Measurements from ENCODE around the gene URM1.
A peak's percentile ranks its signal among the peaks of the same experiment; 100 is the strongest.
"Not testable (repeated sequence)": the region's sequence is repeated elsewhere in the genome, so short reads cannot be mapped to it uniquely, and the experiment has no call there.

The URM1 gene

DNA sequence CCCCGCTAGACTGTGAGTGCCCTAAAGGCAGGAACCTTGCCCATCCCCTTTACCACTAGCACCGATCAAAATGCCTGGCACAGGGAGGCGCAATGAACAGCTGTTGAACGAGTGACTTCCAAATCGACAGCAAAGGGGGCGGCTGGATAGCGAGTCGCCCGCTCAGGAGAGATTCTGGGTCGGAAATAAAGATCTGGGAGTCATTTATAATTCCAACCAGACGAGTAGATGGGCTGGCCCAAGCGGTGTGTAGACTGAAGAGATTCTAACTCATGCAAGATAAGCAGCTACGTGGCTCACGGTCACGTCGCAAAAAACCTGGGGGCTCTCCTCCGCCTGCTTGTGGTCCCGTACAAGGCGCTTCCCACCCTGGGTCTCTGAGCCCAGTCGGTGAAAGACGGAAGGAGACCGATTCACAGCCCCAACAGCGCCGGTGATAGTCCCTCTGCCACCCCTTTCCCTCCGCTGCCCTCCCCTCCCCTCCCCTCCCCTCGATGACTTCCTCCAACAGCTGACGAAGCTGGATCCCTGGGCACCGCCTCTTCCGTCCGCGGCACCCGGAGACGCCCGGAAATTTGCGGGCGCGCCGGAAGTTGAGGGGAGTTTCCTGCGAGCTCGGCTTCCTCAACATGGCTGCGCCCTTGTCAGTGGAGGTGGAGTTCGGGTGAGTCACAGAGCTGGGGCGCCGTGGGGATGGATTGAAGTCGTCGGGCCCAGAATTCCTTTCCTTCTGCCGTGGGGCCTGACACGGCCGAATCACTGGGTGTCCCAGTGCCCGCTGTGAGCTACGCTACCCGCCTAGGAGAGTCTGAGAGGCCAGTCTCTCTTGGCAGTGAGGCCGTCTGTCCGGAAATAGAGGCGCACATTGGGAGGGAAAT lies at the start of gene URM1:
Gene URM1, plus strand, starts transcription at position 623 of the 878 bp plus-strand sequence. Its CDS starts 7 bp downstream, at position 630.
- peak; percentile 80 for DNase-seq (ENCODE audit: low read depth)
- peak within 1 kb of the TSS; percentile 97 for H3K4me3 ChIP-seq (ENCODE audit: low read depth, low read length)

DNA sequence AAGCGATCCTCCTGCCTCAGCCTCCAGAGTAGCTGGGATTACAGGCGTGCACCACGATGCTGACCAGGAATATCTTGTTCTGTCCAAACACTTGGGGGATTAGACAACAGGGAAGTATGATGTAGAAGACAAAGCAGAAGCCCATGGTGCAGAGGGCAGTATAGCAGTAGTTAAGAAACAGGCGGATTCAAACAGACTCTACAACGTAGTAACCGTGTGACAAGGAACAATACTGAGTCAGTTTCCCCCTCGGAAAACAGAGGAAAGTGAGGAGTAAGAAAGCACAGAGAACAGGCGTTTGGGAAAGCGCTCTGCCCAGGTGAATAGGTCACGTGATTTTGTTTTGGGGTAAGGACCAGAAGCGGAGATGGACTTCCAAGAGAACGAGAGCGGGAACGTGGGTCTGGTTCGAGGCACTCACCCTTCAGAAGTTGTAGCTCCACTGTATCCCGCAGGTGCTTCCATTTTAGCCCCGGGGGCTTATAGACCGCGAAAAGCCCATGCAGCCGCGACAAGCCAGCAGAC lies 49.2 kb upstream of the URM1 start:
- H3K4me3 ChIP-seq (ENCODE audit: low read depth, low read length), result peak overlapping the region; percentile 71
- no peak for DNase-seq (ENCODE audit: low read depth)

DNA sequence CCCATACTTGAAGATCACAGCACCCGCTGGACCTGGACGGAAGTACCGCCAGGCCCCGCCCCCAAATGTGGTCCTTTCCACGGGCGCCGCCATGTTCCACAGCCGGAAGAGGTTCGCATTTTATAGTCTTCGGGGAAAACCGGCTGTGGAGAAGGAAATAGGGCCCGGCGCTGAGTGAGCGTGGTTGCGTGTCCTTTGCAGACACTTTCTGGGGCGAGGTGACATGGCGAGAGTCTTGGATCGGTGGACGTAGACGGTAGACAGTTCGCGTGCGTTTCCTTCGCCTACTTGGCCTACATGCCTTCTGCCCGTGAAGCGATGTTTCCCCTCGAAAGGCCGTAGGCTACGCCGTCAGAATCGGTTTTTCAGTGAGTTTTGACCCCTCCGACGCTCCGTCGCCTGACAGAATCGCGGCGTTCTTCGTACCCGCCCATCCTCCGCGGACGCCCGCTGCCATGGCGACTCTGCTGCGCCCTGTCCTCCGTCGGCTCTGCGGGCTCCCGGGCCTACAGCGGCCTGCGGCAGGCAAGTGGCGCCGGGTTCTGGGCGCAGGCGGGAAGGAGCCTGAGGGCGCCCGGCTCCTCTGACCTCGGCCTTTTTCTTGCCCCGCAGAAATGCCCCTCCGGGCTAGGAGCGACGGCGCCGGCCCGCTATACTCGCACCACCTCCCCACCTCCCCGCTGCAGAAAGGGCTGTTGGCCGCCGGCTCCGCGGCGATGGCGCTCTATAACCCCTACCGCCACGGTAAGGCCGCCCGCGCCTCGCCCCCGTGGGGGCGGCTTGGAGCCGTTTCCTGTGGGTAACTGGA lies 48.6 kb upstream of the URM1 start, which contains the start of the genes COQ4 and TRUB2:
Gene COQ4, plus strand, starts transcription at position 436 of the 808 bp plus-strand sequence. Its CDS starts 20 bp downstream, at position 456.
Gene TRUB2, minus strand, starts transcription at position 44 of the 808 bp plus-strand sequence. Its CDS starts 39 bp downstream, at position 5.
- peak within 1 kb of the TSS; percentile 71 for H3K4me3 ChIP-seq (ENCODE audit: low read depth, low read length)
- DNase-seq (ENCODE audit: low read depth), result peak; percentile 83

DNA sequence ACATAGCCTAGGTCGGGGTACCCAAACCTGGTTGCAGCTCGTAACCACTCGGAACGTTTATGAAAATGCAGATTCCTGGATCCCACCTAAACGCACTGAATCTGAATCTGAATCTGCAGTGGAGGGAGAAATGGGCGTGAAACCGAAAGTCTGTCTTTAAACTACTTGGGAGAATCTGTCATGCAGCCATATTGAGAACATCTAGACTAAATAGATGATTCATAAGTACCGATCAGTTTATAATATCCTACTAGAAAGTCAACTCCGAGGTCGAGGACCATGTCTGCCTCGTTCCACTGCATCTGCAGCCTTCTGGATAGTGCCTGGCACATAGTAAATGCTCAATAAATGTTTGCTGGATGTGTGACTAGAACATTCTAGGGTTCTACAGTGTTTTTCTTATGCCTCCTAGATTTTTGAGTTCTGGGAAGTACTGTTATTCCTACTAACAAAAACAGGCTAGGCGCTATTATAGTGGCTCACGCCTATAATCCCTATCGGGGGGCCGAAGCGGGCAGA lies 47.9 kb upstream of the URM1 start:
- no peak for DNase-seq (ENCODE audit: low read depth)
- peak overlapping the region; percentile 71 for H3K4me3 ChIP-seq (ENCODE audit: low read depth, low read length)

DNA sequence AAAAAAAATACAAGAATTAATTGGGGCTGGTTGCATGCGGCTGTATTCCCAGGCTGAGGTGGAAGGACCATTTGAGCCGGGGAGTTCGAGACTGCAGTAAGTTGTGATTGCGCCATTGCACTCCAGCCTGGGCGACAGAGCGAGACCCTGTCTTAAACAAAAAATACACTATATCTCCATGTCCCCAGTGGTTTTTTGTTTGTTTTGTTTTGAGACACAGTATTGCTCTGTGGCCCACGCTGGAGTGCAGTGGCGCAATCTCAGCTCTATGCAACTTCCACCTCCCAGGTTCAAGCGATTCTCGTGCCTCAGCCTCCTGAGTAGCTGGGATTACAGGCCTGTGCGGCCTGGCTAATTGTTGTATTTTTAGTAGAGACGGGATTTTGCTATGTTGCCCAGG lies 47.4 kb upstream of the URM1 start:
- DNase-seq (ENCODE audit: low read depth), result no peak
- H3K4me3 ChIP-seq (ENCODE audit: low read depth, low read length), result peak overlapping the region; percentile 71

DNA sequence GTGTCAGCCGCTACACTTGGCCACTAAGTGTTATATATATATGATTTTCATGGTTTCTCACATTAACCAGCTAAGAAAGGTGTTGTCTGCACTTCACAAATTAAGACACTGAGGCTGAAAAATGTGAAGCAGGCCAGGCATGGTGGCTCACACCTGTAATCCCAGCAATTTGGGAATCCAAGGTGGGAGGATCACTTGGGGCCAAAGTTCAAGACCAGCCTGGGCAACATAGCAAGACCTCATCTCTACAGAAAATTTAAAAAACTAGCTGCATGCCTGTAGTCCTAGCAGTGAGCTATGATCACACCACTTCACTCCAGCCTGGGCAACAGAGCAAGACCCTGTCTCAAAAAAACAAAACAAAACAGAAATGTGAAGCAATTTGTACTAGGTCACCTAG lies 46.8 kb upstream of the URM1 start:
- no peak overlapping the region for H3K4me3 ChIP-seq (ENCODE audit: low read depth, low read length)
- no peak for DNase-seq (ENCODE audit: low read depth)

DNA sequence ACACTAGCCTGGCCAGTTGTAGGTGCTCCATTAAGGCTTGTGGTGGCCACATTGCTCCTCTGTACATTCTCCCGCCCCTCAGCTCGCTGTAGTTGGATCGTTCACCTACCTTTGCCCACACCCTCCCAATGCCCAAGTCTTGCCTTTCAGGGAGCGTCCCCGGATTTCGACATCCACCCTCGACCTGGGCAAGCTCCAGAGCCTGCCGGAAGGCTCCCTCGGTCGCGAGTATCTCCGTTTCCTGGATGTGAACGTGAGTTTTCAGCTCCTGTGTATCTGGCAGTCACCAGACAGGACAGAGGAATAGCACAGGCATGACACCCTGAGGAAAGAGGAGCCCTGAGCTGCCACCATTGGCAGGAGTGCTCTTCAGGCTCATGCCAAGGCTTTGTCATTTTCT lies 45.5 kb upstream of the URM1 start:
- DNase-seq (ENCODE audit: low read depth), result no peak
- no peak overlapping the region for H3K4me3 ChIP-seq (ENCODE audit: low read depth, low read length)

DNA sequence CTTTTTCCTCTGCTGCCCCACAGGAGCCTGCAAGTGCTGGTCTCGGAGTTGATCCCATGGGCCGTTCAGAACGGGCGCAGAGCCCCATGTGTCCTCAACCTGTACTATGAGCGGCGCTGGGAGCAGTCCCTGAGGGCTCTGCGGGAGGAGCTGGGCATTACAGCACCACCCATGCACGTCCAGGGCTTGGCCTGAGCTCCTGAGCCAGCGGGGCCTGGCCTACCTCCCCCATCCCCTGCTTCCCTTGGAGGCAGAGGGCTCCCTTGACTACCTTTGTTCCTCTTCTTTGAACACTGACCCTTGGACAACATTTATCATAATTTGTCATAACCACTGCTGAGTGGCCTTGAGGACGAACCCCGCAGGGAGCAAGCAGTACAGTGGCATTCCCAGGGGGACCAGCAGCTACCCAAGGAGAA lies 37.7 kb upstream of the URM1 start:
- H3K4me3 ChIP-seq (ENCODE audit: low read depth, low read length), result no peak overlapping the region
- DNase-seq (ENCODE audit: low read depth), result no peak

DNA sequence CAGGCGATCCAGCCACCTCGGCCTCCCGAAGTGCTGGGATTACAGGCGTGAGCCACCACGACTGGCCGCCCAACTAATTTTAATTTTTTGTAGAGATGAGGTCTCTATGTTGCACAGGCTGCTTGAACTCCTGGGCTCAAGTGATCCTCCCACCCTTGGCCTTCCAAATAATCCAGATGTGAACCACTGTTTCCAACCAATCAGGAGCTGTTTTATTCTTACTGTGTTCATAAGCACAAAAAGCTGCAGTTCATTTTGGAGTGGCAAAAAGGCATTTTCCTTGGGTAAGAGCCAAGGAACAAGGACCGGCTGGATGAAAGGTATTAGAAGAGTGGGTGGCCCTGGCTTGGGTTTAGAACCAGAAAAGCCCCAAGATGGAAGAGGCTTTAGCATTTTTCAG lies 36.0 kb upstream of the URM1 start:
- no peak overlapping the region for H3K4me3 ChIP-seq (ENCODE audit: low read depth, low read length)
- DNase-seq (ENCODE audit: low read depth), result no peak

DNA sequence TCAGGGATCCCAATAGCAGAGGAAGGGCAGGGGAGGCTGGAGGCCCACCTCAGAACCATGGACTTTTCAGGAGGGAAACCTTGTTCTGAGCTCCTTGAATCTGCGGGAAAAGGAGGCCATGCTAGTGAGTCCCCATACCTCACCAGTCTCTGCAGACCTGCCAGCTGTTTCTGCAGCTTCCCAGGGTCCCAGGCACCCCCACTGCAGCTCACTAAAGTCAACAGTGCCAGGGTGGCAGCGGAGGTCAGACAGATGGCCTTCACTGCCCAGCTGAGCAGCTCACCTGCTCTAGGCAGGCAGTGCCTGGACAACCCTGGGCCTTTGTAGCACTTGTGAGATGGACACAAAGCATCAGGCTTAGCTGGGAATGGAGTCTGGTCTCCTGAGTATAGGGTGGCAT lies 35.3 kb upstream of the URM1 start:
- no peak for DNase-seq (ENCODE audit: low read depth)
- no peak overlapping the region for H3K4me3 ChIP-seq (ENCODE audit: low read depth, low read length)

DNA sequence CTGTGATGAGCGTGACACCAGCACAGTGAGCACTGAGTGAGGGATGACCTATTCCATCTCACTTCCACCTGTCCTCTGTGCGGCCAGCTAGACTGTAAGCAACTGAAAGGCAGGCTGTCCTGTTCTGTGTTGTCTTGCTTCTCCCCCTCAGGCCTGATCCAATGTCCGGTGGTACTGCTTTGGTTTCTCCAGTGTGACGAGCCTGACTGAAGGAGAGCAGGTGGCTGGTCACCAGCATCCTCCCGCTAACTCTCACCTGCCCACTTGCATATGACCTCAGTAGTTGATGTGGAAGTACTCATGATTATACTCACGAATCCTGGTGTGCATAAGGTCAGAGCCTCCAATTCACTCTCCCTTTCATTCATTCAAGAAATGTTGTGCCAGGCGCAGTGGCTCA lies 33.2 kb upstream of the URM1 start:
- no peak overlapping the region for H3K4me3 ChIP-seq (ENCODE audit: low read depth, low read length)
- no peak for DNase-seq (ENCODE audit: low read depth)

DNA sequence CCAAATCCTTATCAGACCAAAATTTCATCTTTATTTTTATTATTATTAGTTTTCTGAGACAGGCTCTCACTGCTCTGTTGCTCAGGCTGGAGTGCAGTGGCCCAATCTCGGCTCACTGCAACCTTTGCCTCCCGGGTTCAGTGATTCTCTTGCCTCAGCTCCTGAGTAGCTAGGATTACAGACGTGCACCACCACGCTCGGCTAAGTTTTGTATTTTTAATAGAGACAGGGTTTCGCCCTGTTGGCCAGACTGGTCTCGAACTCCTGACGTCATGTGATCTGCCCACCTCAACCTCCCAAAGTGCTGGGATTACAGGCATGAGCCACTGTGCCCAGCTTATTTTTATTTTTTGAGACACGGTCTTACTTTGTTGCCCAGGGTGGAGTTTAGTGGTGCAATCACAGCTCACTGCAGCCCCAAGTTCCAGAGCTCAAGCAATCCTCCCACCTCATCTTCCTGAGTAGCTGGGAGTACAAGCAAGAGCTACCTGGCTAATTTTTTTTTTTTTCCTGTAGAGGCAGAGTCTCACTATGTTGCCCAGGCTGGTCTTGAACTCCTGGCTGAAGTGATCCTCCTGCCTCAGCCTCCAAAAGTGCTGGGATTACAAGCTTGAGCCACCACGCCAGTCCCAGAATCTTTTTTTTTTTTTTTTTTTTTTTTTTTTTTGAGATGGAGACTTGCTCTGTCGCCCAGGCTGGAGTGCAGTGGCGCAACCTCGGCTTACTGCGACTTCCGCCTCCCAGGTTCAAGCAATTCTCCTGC lies 32.1 kb upstream of the URM1 start:
- not testable (repeated sequence) for H3K4me3 ChIP-seq (ENCODE audit: low read depth, low read length); DNase-seq (ENCODE audit: low read depth)

DNA sequence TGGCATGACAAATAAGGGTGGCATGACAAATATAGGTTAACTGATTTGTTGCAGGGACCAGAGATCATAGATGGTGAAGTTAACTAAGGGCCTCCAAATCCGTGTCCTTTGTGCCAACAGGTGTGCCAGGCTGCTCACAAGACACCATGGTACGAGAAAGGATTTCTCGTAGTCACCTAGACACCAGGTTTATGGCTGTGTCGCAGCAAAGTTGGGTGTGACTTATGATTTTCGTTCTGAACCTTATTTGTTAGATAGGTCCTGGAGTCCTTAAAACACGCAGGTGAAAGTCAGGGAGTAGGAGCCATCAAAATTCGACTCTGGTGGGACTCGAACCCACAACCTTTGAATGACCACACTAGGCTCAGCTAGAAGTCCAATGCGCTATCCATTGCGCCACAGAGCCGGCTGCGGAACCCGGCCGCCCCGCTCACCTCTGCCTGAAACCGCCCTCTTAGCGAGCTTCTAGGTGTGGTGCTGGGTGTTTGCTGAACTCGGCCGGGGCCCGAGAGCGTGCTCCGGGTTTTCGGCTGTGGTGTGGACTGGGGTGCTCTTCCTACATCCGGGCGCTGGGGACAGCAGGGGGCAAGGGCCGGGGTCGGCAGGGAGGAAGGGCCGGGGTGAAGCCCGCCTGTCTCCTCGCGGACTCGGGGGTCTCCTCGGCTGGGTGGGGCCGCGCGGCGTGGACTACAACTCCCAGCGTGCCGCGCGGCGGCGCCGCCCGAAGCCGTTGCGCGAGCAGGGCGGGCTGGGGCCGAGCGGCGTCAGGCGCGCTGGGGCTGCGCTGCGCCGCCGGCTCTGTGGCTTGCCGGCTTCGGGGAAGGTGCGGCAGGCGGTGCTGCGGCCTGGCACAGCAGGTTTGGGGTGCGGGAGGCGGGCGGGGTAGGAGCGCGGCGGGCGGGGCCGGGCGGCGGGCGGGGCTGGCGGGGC lies 31.1 kb upstream of the URM1 start, which contains the start of gene SLC27A4:
Gene SLC27A4, plus strand, starts transcription at position 767 of the 930 bp plus-strand sequence. CDS start 2,606 bp downstream, outside the sequence.
- no peak for DNase-seq (ENCODE audit: low read depth)
- H3K4me3 ChIP-seq (ENCODE audit: low read depth, low read length), result peak within 1 kb of the TSS; percentile 88

DNA sequence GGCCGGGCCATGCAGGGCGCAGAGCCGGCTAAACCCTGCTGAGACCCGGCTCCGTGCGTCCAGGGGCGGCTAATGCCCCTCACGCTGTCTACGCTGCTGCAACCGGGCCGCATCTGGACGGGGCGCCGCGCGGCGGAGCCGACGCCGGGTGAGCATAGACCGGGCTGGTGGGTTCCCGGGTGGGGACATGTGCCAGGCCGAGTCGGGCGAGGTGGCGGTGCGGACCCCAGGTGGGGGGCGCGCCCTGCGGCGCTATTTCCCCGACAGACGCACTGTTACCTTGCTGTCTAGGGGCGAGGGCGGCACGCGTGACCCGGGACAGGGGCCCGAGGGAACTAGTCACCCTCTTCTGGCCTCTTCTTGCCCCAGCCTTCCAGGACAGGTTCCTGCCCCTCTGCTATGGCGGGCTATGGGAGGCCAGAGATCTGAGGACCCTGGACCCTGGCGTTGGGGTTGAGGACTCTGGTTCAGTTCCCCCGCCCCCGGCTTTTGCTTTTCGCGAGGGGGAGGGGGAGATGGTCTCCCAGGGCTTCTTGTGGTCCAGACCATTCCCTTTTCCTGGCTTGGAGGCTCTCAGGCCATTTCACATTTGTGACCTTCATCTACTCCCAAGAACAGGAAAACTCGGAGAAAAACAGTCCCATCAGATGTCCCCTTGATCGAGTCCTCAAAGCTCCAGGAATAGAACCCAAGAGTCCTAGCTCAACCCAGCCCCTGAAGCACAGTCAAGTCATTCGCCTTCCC lies 30.3 kb upstream of the URM1 start:
- H3K4me3 ChIP-seq (ENCODE audit: low read depth, low read length), result peak overlapping the region; percentile 88
- DNase-seq (ENCODE audit: low read depth), result no peak

DNA sequence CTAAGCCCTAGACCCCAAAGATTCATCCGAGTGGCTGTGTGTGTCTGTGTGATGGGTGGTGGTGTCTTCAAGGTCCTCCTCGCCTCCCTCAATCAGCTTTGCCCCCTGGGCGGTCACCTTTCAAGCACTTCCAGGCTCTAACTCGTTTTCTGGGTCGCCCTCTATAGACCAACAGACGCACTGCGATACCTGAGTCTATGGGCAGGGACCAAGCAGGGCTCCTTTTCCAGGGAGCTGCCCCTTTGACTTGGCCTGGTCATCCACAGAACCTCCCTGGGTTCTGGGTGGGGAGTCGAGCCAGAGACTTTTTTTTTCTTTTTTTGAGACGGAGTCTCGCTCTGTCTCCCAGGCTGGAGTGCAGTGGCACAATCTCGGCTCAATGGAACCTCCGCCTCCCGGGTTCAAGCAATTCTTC lies 29.7 kb upstream of the URM1 start:
- no peak for DNase-seq (ENCODE audit: low read depth)
- peak overlapping the region; percentile 88 for H3K4me3 ChIP-seq (ENCODE audit: low read depth, low read length)

DNA sequence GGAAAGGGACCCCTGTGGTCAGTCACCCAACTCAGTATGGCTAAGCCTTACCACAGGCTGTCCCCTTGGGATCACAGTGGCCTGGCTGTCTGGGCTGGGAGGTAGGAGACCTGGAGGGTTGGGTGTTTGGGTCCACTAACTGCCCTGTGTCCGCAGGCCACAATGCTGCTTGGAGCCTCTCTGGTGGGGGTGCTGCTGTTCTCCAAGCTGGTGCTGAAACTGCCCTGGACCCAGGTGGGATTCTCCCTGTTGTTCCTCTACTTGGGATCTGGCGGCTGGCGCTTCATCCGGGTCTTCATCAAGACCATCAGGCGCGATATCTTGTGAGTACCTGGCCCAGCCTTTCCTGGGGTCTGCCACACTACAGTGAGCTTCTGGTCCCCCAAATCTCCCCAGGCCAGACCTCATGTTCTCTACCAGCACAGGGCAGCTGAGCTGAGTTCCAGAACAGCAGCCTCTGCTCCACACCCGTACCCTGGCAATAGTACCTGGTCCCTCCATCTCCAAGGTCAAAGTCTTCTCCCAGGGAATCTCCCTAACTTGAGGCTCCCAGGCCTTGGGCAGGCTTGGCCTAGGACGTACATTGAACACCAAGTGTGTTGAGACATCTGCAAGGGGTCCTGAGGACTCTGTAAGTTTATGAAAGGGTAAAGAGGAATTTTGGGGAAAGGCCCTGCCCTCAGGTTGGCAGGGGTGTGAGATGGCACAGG lies 28.0 kb upstream of the URM1 start:
- no peak for DNase-seq (ENCODE audit: low read depth)
- H3K4me3 ChIP-seq (ENCODE audit: low read depth, low read length), result no peak overlapping the region

DNA sequence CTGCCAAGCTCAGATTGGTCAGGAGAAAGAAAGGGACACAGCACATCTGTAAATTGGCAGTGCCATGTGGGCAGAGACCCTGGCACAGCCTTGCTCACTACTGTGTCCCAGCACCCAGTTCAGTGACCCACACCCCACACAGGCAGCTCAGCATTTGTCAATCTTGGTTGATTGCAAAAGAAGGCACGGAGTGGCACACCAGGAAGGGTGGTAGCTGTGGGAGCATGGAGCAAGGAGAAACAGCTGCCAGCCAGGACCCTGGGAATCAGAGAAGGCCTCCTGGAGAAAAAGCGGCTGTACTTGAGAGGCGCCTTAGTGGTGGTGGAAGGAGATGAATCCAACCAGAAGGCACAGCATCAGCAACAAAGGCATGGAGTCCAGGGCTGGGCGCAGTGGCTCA lies 27.3 kb upstream of the URM1 start:
- no peak overlapping the region for H3K4me3 ChIP-seq (ENCODE audit: low read depth, low read length)
- DNase-seq (ENCODE audit: low read depth), result no peak
